MCF 10A (cell line): Measurements from ENCODE around the gene MAMSTR. TPM values are rescaled to one million over a fixed set of nuclear protein-coding genes. Genes with fewer than 3 reads are reported as not detected.

ENCODE experiments used
- BruUV-seq: library from RNA; stranded (reverse); fragments of 400-500 nt; replicated peaks from 2 replicates; lab custom pipeline; 2021; lab: Mats Ljungman, UMichigan
- CTCF ChIA-PET: fragments of 300-600 bp; sonication (Branson Sonifier 250); formaldehyde crosslinking; extraction: SDS; loops from one replicate; lab custom pipeline; 2021; ENCODE audit warnings: antibody characterized with exemption, inconsistent platforms; lab: Yijun Ruan, JAX
- POLR2A ChIA-PET: fragments of 300-600, 350-650 bp; sonication (Branson Sonifier 250); formaldehyde crosslinking; extraction: SDS; loops from one replicate; lab custom pipeline; 2020; ENCODE audit warnings: antibody characterized with exemption, inconsistent platforms; lab: Yijun Ruan, JAX
- DNase-seq: peaks from one replicate; pipeline ENCODE4 v3.0.0-alpha.2; 2018; ENCODE audit not compliant: unreplicated experiment
- H3K27ac Mint-ChIP-seq: one replicate; pipeline ENCODE4 v1.8.0; 2022; ENCODE audit warnings: mild to moderate bottlenecking, low read depth, mixed read lengths; ENCODE audit not compliant: unreplicated experiment
- H3K27me3 Mint-ChIP-seq: one replicate; pipeline ENCODE4 v1.8.0; 2022; ENCODE audit warnings: mixed read lengths; ENCODE audit not compliant: insufficient read depth, unreplicated experiment
- H3K36me3 Mint-ChIP-seq: one replicate; pipeline ENCODE4 v1.8.0; 2022; ENCODE audit warnings: mild to moderate bottlenecking, moderate library complexity, mixed read lengths; ENCODE audit not compliant: insufficient read depth, unreplicated experiment
- H3K4me1 Mint-ChIP-seq: one replicate; pipeline ENCODE4 v1.8.0; 2022; ENCODE audit warnings: mixed read lengths; ENCODE audit not compliant: insufficient read depth, unreplicated experiment
- H3K4me3 Mint-ChIP-seq: one replicate; pipeline ENCODE4 v1.8.0; 2022; ENCODE audit warnings: mild to moderate bottlenecking, moderate library complexity, mixed read lengths; ENCODE audit not compliant: unreplicated experiment
- H3K9me3 Mint-ChIP-seq: one replicate; pipeline ENCODE4 v1.8.0; 2022; ENCODE audit warnings: mixed read lengths; ENCODE audit not compliant: unreplicated experiment
- intact Hi-C: fragments of 100-400 bp; cut with micrococcal nuclease; formaldehyde crosslinking; loops from 2 replicates; pipeline ENCODE4 v1.14.1; 2022
- total RNA-seq: library from RNA; stranded (reverse); gene quantifications from 2 replicates; pipeline ENCODE4 v1.2.3, GENCODE V29; 2022
- TF ChIP-seq, protein P1 (sequence below): fragments of 200-600 bp; IDR thresholded peaks from one replicate; pipeline ENCODE4 v1.8.0; 2022; ENCODE audit warnings: antibody characterized with exemption, mild to moderate bottlenecking; ENCODE audit not compliant: unreplicated experiment

Gene MAMSTR
- total RNA-seq, 1 experiment from 2014 or later = 0.65 TPM

- H3K27ac Mint-ChIP-seq = peak overlapping the region; percentile 17
- TF ChIP-seq, protein P1, sequence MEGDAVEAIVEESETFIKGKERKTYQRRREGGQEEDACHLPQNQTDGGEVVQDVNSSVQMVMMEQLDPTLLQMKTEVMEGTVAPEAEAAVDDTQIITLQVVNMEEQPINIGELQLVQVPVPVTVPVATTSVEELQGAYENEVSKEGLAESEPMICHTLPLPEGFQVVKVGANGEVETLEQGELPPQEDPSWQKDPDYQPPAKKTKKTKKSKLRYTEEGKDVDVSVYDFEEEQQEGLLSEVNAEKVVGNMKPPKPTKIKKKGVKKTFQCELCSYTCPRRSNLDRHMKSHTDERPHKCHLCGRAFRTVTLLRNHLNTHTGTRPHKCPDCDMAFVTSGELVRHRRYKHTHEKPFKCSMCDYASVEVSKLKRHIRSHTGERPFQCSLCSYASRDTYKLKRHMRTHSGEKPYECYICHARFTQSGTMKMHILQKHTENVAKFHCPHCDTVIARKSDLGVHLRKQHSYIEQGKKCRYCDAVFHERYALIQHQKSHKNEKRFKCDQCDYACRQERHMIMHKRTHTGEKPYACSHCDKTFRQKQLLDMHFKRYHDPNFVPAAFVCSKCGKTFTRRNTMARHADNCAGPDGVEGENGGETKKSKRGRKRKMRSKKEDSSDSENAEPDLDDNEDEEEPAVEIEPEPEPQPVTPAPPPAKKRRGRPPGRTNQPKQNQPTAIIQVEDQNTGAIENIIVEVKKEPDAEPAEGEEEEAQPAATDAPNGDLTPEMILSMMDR = no peak
- peak overlapping the region; percentile 77 for H3K4me3 Mint-ChIP-seq
- peaks cover 14% of the 10 kb centered on the region for H3K36me3 Mint-ChIP-seq
- CTCF ChIA-PET = interaction anchor here (1.7 kb wide), 1 partner anchor 12 kb away, joined by 9 read pairs; the partner anchor contains the start of gene RASIP1
- POLR2A ChIA-PET = interaction anchor here (1.2 to 1.5 kb wide), 2 partner anchors 13 to 31 kb away, joined by 4 to 10 read pairs; no protein-coding TSS in a partner anchor
- H3K4me1 Mint-ChIP-seq = peaks cover 29% of the 10 kb centered on the region
- no peak for DNase-seq
- H3K9me3 Mint-ChIP-seq = no peaks in the 10 kb centered on the region
- H3K27me3 Mint-ChIP-seq = no peaks in the 10 kb centered on the region
- TSS peak; percentile 43 for BruUV-seq
- intact Hi-C loops = no loop called here
Observed at GRCh38 chr19:48751845-48752495, 32.4 kb upstream of the MAMSTR start.

DNA sequence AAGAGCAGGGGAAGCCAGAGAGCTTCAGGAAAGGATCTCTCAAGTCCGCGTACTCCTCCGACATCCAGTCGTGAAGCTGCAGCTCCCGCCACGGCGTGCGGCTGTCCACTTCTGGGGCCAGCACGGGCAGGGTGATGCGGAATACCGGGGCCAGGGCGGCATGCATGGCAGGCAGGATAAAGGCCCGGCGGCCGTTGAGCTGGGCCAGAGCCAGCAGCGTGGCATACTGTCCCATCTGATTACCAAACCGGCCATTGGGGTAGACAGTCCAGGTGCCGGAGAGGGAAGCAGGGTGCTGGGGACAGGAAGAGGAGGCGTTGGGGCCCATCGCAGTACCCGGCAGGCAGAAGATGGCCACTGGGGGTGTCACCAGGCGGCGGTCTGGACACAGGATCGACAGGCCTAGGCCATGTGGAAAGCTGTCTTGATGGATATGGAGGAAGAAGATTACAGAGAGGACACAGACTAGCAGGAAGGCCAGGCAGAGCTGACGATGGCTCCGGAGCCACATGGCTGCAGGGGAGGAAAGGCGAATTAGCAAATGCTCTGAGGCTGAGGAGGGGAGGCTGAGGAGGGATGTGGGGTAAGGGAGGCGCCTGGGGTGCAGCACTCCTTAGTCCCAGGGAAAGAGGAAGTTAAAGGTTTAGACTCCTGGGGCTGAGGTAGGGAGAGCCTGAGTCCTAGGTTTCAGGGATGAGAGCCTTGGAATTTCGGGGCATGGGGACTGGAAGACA, 31.4 kb upstream of the MAMSTR start:
- Mint-ChIP-seq H3K9me3 (no peaks in the 10 kb centered on the region), H3K27me3 (no peaks in the 10 kb centered on the region), H3K27ac (no peak overlapping the region), H3K4me3 (peak overlapping the region; percentile 77), H3K4me1 (peaks cover 29% of the 10 kb centered on the region), H3K36me3 (peaks cover 14% of the 10 kb centered on the region)
- ChIA-PET POLR2A (interaction anchor here (1.5 kb wide), 1 partner anchor 12 kb away, joined by 10 read pairs; no protein-coding TSS in a partner anchor), CTCF (interaction anchor here (1.7 kb wide), 1 partner anchor 11 kb away, joined by 9 read pairs; the partner anchor contains the start of gene RASIP1)
- DNase-seq = no peak
- intact Hi-C loops = no loop called here
- TF ChIP-seq, protein P1 = no peak
- BruUV-seq = no TSS peak

DNA sequence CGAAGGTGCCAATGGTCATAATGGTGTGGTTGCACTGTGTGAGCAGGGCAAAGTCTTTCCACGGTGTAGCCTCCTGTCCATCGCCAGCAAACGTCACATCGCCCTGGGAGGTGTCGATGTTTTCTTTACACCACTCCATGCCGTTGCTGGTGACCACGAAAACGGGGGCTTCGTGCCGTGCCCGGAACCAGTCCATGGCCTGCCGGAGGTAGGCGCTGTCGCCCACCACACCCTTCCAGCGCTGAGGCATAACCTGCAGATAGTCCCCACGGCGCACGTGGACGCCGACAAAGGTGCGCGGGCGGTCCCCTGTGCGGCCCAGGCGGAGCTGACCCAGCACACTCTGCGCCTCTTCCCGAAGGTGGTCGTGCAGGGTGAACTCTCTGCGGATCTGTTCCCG, 30.8 kb upstream of the MAMSTR start:
- no TSS peak for BruUV-seq
- Mint-ChIP-seq H3K4me3 (no peak overlapping the region), H3K27me3 (no peaks in the 10 kb centered on the region), H3K27ac (no peak overlapping the region), H3K36me3 (peaks cover 14% of the 10 kb centered on the region), H3K9me3 (no peaks in the 10 kb centered on the region), H3K4me1 (peaks cover 25% of the 10 kb centered on the region)
- no peak for DNase-seq
- CTCF ChIA-PET = interaction anchor here (1.7 kb wide), 1 partner anchor 11 kb away, joined by 9 read pairs; the partner anchor contains the start of gene RASIP1
- TF ChIP-seq, protein P1 = no peak
- POLR2A ChIA-PET = no interaction called here
- intact Hi-C loops = no loop called here

DNA sequence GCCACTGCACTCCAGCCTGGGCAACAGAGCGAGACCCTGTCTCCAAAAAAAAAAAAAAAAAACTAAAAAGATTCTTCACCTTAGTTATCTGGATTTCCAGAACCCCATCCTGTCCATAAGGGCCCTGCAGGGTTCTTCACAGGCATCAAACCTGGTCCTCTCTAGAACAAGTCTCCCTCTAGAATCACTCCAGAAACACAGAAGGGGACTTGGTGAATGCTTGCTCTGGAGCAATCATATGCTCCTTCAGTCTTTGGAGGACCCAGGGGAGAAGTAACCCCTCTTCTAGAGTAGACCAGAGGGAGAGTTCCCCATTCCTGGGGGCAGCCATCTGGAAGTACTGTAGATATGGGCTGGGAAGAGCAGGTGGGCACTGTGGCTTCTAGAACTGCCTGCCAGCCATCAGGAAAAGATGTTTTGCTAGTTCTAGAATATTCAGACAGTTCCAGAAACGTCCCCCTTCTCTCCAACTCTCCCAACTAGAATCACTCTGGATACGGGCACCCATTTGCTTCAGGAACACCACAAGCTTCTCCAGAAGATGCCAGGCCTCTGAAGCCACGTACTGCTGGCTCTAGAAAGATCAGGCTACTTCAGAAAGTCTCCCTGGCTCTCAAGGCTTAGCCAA, 30.2 kb upstream of the MAMSTR start:
- ChIA-PET POLR2A (no interaction called here), CTCF (no interaction called here)
- no peak for DNase-seq
- H3K4me1 Mint-ChIP-seq = peaks cover 18% of the 10 kb centered on the region
- TSS peak; percentile 2 for BruUV-seq
- no peaks in the 10 kb centered on the region for H3K27me3 Mint-ChIP-seq
- TF ChIP-seq, protein P1 = no peak
- H3K9me3 Mint-ChIP-seq = no peaks in the 10 kb centered on the region
- H3K36me3 Mint-ChIP-seq = peaks cover 14% of the 10 kb centered on the region
- no peak overlapping the region for H3K27ac Mint-ChIP-seq
- no peak overlapping the region for H3K4me3 Mint-ChIP-seq
- intact Hi-C loops = no loop called here
